AG10803 (cell line): Measurements from ENCODE around the gene MAU2.

Experiments used
- DNase-seq: peaks from one replicate; pipeline ENCODE4 v3.0.0; 2010; ENCODE audit warnings: low read depth
- H3K4me3 ChIP-seq: 2 replicates; pipeline ENCODE4 v1.5.1; 2011; ENCODE audit warnings: mild to moderate bottlenecking, low read length, control low read depth
- CTCF ChIP-seq: conservative IDR thresholded peaks from 2 replicates; pipeline ENCODE4 v1.5.1; 2011; ENCODE audit warnings: mild to moderate bottlenecking, low read length, control low read depth, inconsistent platforms

Gene MAU2

GRCh38 chr19:19337120-19337519 is 16.5 kb downstream of the MAU2 start:
- no peak for DNase-seq
- no peak overlapping the region for H3K4me3 ChIP-seq
- no peak for TF ChIP-seq CTCF

GRCh38 chr19:19338082-19338481 is 17.5 kb downstream of the MAU2 start:
- no peak overlapping the region for H3K4me3 ChIP-seq
- DNase-seq: peak; percentile 38
- TF ChIP-seq CTCF: no peak

GRCh38 chr19:19341026-19341425 is 20.4 kb downstream of the MAU2 start:
- TF ChIP-seq CTCF: no peak
- DNase-seq: no peak
- no peak overlapping the region for H3K4me3 ChIP-seq

GRCh38 chr19:19342086-19343015 is 21.7 kb downstream of the MAU2 start:
- TF ChIP-seq CTCF: peak; percentile 73

GRCh38 chr19:19343016-19343362 is 22.4 kb downstream of the MAU2 start:
- DNase-seq: no peak
- no peak overlapping the region for H3K4me3 ChIP-seq
- no peak for TF ChIP-seq CTCF

More at GRCh38 chr19:19342086-19343015, 21.7 kb downstream of the MAU2 start:
- H3K4me3 ChIP-seq: no peak overlapping the region
- peak; percentile 48 for DNase-seq

GRCh38 chr19:19343762-19344161 is 23.1 kb downstream of the MAU2 start:
- TF ChIP-seq CTCF: no peak
- H3K4me3 ChIP-seq: no peak overlapping the region
- no peak for DNase-seq

- no peak overlapping the region for H3K4me3 ChIP-seq
- DNase-seq: no peak
- TF ChIP-seq CTCF: no peak
These were observed 24.6 kb downstream of the MAU2 start for GRCh38 chr19:19345232-19345631.
